ENCODE results near the gene BLACAT1.

Gene BLACAT1

GRCh38 chr1:205455581-205456382 lies at the start of gene BLACAT1:
Gene BLACAT1 (minus strand): TSS chr1:205456045.
- TF ChIP-seq CTCF (IDR thresholded peaks at IDR 0.05; ENCODE audit: insufficient read depth, missing control alignments) = no peak
- peak; percentile 21 for FAIRE-seq

GRCh38 chr1:205505076-205505729 lies 49.4 kb upstream of the BLACAT1 start:
- no peak for TF ChIP-seq CTCF (IDR thresholded peaks at IDR 0.05; ENCODE audit: insufficient read depth, missing control alignments)
- no peak for FAIRE-seq
- no peak for DNase-seq (ENCODE audit: insufficient read length, low spot score)

More at GRCh38 chr1:205455581-205456382, at the start of gene BLACAT1:
- DNase-seq (ENCODE audit: insufficient read length, low spot score) = no peak

GRCh38 chr1:205504311-205505075 lies 48.6 kb upstream of the BLACAT1 start, which contains the start of gene CDK18:
Gene CDK18 (plus strand): TSS chr1:205504669. CDS start chr1:205523168, 18,499 bp downstream.
- DNase-seq (ENCODE audit: insufficient read length, low spot score) = peak; percentile 91
- no peak for FAIRE-seq
- no peak for TF ChIP-seq CTCF (IDR thresholded peaks at IDR 0.05; ENCODE audit: insufficient read depth, missing control alignments)

GRCh38 chr1:205502992-205503391 lies 47.1 kb upstream of the BLACAT1 start:
- no peak for TF ChIP-seq CTCF (IDR thresholded peaks at IDR 0.05; ENCODE audit: insufficient read depth, missing control alignments)
- DNase-seq (ENCODE audit: insufficient read length, low spot score) (no peak), FAIRE-seq (no peak)

- FAIRE-seq (no peak), DNase-seq (ENCODE audit: insufficient read length, low spot score) (no peak)
- no peak for TF ChIP-seq CTCF (IDR thresholded peaks at IDR 0.05; ENCODE audit: insufficient read depth, missing control alignments)
These were observed 46.4 kb upstream of the BLACAT1 start for GRCh38 chr1:205502111-205502810.

GRCh38 chr1:205500240-205501233 lies 44.7 kb upstream of the BLACAT1 start:
- FAIRE-seq (no peak), DNase-seq (ENCODE audit: insufficient read length, low spot score) (no peak)
- no peak for TF ChIP-seq CTCF (IDR thresholded peaks at IDR 0.05; ENCODE audit: insufficient read depth, missing control alignments)

All from D721Med (cell line).